Stimulated activated memory B cell treated with anti-CD40 and anti-IgM and Interleukin-4, amounts not matched to agents 10 μg/mL and 1 μg/mL and 100 μg/mL, for 72 hours (primary cell): ENCODE results near the gene PDE3A.

ENCODE experiments used
- ATAC-seq: fragments of 150-1000 bp; cut with Tn5 transposase; 2 replicates; pipeline ENCODE4 v1.10.0; 2021
- H3K27ac Mint-ChIP-seq: one replicate; pipeline ENCODE4 v1.8.0; 2022; ENCODE audit warnings: mild to moderate bottlenecking, mixed read lengths
- H3K27me3 Mint-ChIP-seq: one replicate; pipeline ENCODE4 v1.8.0; 2022; ENCODE audit warnings: mixed read lengths
- H3K36me3 Mint-ChIP-seq: one replicate; pipeline ENCODE4 v1.8.0; 2022; ENCODE audit warnings: mixed read lengths
- H3K4me1 Mint-ChIP-seq: one replicate; pipeline ENCODE4 v1.8.0; 2022; ENCODE audit warnings: mixed read lengths
- H3K4me3 Mint-ChIP-seq: one replicate; pipeline ENCODE4 v1.8.0; 2022; ENCODE audit warnings: mild to moderate bottlenecking, moderate library complexity, mixed read lengths
- H3K9me3 Mint-ChIP-seq: one replicate; pipeline ENCODE4 v1.8.0; 2022; ENCODE audit warnings: mixed read lengths

The PDE3A gene

DNA sequence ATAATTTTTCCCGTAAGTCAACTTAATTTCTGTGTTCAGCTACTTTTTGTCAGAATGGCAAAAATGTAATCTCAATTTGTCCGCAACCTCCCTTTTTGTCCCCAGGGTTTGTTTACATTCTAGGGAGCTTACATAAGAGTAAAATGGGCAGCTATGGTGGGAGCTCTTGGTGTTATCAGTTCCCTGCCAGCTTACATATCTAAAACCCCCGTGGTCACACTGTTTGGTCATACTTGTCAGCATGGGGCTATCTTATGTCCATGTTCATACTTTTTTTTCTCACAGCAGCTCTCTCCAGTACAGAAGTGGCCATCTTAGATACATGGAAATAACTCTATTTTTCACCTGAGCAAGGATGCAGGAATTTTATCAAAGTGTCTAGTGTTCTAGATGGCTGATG, 343.5 kb downstream of the PDE3A start:
- Mint-ChIP-seq H3K4me1 (no peaks in the 10 kb centered on the region), H3K27me3 (no peaks in the 10 kb centered on the region), H3K27ac (no peak overlapping the region), H3K4me3 (no peak overlapping the region), H3K9me3 (peaks cover 6% of the 10 kb centered on the region), H3K36me3 (no peaks in the 10 kb centered on the region)
- no peak for ATAC-seq

DNA sequence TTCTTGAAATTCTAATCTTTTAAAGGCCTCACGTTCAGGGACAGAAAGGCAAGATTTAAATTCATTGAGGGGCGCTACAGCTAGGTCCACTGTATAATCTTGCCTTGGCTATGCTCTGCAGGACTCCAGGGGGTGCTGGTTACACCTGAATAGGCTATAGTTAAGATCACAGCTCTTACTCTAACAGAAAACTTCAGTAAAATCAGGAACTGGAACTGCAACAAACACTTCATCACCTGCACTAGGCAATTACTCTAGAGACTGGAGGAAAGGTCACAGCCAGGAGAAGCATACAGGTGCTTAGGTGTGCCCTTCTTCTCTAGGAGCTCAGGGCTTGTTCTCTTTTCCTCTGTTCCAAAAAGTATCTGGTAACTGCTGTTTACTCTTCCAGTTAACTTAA, 347.7 kb downstream of the PDE3A start:
- Mint-ChIP-seq H3K36me3 (no peaks in the 10 kb centered on the region), H3K27me3 (no peaks in the 10 kb centered on the region), H3K4me1 (no peaks in the 10 kb centered on the region), H3K27ac (no peak overlapping the region), H3K4me3 (no peak overlapping the region), H3K9me3 (peaks cover 3% of the 10 kb centered on the region)
- no peak for ATAC-seq

DNA sequence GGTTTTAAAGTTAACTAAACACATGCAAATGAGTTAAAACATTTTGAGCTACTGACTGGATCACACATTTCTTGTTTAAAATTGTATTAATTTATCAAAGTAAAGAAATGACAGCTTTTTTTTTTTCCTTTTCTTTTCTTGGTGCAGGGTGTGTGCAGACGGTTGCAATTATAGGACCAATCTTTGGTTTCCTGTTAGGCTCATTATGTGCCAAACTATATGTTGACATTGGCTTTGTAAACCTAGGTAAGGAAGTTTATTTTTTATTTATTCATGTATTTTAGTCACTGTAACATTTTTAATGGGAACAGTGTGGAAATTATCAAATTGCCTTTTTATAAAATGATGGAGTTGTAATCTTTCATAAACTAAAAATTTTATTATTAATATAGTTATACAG, 348.6 kb downstream of the PDE3A start:
- no peaks in the 10 kb centered on the region for H3K4me1 Mint-ChIP-seq
- no peaks in the 10 kb centered on the region for H3K27me3 Mint-ChIP-seq
- no peak overlapping the region for H3K4me3 Mint-ChIP-seq
- peaks cover 3% of the 10 kb centered on the region for H3K9me3 Mint-ChIP-seq
- ATAC-seq: no peak
- no peak overlapping the region for H3K27ac Mint-ChIP-seq
- no peaks in the 10 kb centered on the region for H3K36me3 Mint-ChIP-seq

DNA sequence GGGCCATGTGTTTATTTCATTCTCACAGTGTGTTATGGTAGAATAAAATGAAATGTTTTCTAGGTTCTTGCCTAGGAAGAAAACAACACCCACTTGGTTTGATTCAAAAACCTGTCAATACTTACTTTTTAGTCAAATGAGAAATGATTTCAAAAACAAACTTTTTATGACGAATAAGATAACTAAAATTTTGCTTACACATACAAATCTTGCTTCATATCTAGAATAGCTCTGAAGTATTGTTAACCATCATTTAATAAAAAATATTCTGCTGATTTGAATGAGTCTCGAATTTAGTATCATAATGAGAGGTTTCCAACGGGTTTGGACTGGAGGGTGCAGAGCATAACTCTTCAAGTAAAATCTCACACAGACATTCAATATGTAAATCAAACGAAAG, 350.0 kb downstream of the PDE3A start:
- no peaks in the 10 kb centered on the region for H3K36me3 Mint-ChIP-seq
- H3K27me3 Mint-ChIP-seq: no peaks in the 10 kb centered on the region
- no peak overlapping the region for H3K4me3 Mint-ChIP-seq
- H3K27ac Mint-ChIP-seq: no peak overlapping the region
- no peak for ATAC-seq
- H3K9me3 Mint-ChIP-seq: peaks cover 3% of the 10 kb centered on the region
- H3K4me1 Mint-ChIP-seq: no peaks in the 10 kb centered on the region

DNA sequence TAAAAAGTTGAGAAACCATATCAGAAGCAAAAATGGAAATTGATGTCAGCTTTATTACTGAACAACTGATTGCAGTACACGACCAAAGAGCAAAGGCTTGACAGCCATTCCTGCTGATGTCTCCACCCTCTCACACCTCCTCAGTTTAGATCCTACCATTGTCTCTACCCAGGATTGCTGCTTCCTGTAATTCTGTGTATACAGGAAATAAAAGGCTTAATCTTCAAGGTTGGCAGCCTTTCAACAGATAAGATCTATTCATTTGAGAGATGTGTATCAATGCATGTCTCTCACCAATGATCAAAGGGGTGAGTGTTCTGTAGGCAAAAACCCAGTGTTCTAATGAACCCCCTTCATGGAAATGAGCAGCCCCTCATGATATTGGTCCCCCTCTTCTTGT, 353.8 kb downstream of the PDE3A start:
- no peak overlapping the region for H3K4me3 Mint-ChIP-seq
- no peaks in the 10 kb centered on the region for H3K36me3 Mint-ChIP-seq
- no peaks in the 10 kb centered on the region for H3K4me1 Mint-ChIP-seq
- no peak overlapping the region for H3K27ac Mint-ChIP-seq
- H3K9me3 Mint-ChIP-seq: no peaks in the 10 kb centered on the region
- peak; percentile 34 for ATAC-seq
- H3K27me3 Mint-ChIP-seq: no peaks in the 10 kb centered on the region

DNA sequence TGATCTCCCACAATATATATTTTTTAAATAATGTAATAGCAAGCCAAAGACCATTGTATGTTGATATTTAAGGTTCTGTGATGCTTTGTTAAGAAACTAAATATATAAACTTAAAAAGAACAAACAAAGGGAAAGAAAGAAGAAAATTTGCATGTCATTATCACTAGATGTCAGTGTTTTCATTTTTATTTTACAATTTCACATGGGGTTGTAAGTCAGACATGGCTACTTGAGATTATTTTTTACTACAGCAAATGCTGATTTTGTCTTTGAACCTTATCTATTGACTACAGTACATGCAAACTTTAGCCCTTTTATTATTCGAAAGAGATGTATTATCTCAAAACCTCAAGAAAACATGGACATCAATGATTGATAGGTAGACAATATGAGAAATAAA, 362.9 kb downstream of the PDE3A start:
- ATAC-seq: no peak
- Mint-ChIP-seq H3K27ac (no peak overlapping the region), H3K36me3 (no peaks in the 10 kb centered on the region), H3K4me1 (no peaks in the 10 kb centered on the region), H3K27me3 (no peaks in the 10 kb centered on the region), H3K4me3 (no peak overlapping the region), H3K9me3 (peaks cover 6% of the 10 kb centered on the region)
